Eye (tissue), 1 donor: ENCODE results near the gene VAV3.
"Not testable (repeated sequence)": the region's sequence is repeated elsewhere in the genome, so short reads cannot be mapped to it uniquely, and the experiment has no call there.

Experiments used
- DNase-seq: peaks from one replicate; pipeline ENCODE4 v3.0.0-alpha.2; 2015

Gene VAV3

GRCh38 chr1:107965110-107965991, at the start of gene VAV3:
VAV3 (minus strand) TSS chr1:107965180; CDS start chr1:107964869, 311 bp downstream.
- peak; percentile 93 for DNase-seq

DNA sequence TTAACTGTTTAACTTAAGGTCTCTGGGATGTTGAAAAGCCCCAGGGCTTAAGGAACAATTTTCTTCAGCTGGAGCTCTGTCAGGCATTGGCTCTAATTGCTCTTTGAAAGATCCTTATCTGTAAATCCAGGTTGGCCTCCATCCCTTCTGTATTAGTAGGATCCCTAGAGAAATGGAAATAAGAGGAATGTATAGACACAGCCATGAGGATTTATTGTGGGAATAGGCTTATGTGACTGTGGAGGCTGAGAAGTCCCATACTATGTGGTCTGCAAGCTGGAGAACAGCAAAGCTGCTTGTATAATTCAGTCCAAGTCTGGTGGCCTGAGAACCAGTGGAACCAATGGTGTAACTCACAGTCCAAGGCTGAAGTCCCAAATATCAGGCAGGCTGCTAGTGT, 47.6 kb upstream of the VAV3 start:
- DNase-seq: no peak

- DNase-seq: no peak
Measured at GRCh38 chr1:108011295-108011694, 46.3 kb upstream of the VAV3 start.

DNA sequence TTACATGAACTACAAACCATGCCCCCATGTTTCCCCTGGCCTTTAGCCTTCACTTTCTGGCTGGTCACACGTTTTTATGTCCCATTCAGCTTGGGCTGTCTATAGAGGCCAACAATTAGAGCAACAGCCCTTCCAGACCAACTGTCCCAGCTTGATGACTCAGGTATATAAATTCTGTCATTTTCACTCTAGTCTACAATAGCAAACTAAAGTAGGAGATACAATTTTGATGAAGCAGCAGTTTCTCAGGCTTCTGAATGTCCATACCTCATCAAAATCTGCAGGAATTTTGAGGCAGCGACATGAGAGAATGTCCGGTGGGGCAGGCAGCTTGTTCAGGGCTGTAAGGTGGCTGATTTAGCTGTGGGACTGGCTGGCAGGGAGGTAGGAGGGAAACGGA, 45.6 kb upstream of the VAV3 start:
- DNase-seq: no peak

GRCh38 chr1:108009603-108010195, 44.7 kb upstream of the VAV3 start:
- DNase-seq: no peak

- no peak for DNase-seq
Measured at GRCh38 chr1:108007531-108007930, 42.6 kb upstream of the VAV3 start.

DNA sequence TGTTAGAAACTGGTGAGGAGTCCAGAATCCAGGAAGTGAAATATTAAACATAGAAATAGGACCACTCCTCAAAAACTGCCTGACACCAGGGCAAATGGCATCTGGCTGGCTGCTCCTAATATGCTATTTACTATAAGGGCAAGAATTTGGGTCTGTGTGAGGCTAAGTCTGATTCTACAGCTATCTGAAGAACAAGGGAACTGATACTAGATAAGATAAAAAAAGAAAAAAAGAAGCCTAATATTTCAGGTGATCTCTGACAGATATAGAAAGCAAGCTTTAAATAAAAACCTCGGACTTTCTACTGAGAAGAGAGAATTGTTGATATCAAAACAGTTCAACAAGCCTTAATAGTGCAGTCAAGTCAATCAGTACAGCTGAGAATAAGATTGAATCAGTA, 42.1 kb upstream of the VAV3 start:
- no peak for DNase-seq

DNA sequence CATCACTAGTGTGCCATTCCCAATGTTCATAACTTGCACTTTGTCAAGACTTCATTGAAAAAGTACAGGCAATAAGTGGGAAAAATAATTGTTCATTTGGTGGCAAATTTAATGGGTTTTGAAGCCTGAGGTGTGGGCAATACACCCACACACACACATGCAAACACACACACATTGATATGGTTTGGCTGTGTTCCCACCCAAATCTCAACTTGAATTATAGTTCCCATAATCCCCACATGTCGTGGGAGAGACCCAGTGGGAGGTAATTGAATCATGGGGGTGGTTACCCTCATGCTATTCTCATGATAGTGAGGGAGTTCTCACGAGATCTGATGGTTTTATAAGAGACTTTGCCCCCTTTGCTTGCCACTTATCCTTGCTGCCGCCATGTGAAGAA, 39.9 kb upstream of the VAV3 start:
- DNase-seq: not testable (repeated sequence)

- peak; percentile 67 for DNase-seq
Measured at GRCh38 chr1:108000620-108001111, 35.7 kb upstream of the VAV3 start.

DNA sequence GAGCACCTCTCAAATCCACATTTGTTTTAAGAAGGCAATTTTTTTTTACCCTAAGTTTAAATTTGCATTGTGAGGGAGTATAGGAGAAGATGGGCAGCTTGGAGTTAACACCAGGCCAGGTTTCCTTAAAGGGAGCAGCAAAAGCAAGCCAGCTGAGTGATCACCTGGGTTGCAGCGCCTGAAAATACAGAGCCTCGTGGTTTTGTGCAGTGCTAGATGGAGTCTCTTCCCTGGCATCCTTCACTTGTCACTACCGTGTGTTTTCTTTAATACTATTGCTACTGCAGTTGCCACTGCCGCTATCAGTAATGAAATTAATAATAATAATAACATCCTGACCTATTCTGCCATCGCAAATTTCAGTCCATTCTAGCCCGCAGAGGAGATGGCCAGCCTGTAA, 35.2 kb upstream of the VAV3 start:
- no peak for DNase-seq

DNA sequence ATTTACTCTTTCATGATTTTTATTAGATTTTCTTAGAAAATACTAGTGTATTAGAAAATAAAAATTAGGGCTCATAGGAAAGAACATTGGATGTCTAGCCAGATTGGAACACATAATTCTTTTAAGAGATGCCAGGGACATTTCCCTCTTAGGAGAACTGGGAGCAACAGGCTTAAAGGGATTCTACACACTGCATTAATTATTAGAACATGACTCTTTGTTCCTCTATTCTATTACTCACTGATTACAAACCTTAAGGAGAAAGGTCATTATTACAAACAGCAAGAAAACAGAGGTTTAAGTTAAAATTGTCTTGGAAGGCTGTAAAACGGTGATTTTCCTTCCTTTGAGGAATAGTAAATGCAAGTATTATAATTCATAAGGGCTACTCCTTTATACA, 32.9 kb upstream of the VAV3 start:
- DNase-seq: no peak

DNA sequence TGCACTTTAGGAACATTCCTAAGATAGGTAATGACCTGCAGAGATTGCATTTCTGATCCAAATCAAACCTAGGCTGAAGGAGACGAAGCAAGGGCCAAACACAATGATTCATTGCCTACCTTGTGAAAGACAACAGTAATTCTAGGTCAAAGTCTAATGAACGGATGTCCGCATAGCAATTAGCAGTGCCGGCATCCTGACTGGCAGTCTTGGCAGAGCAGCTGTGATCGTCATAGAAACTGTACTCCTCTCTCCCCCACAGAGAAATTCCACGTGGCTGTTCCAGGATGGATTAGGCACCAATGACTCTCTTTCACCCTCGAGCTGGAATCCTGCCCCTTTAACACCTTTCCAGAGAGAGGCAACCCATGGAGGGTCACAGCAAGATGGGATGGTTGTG, 28.9 kb upstream of the VAV3 start:
- peak; percentile 47 for DNase-seq

- no peak for DNase-seq
Measured at GRCh38 chr1:107992347-107992746, 27.4 kb upstream of the VAV3 start.

- DNase-seq: no peak
Measured at GRCh38 chr1:107991371-107992066, 26.5 kb upstream of the VAV3 start.

- no peak for DNase-seq
Measured at GRCh38 chr1:107990606-107991005, 25.6 kb upstream of the VAV3 start.

DNA sequence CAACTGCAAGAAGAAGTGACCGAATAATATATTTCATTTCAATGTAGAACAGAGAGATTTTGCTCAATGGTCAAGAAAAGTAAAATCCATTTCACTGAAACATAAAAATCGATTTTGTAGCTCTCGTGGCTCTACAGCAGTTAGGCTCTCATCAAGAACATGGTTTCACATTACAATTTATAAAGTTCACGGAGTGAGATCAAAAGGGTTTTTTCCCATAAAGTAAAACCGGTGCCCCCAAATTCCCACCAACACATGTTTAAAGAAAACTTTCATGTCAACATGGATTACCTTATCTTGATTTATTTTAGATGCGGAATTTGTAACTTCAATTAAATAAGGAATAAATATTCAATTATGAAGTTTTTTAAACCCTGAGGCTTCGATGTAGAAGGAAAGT, 16.3 kb upstream of the VAV3 start:
- DNase-seq: no peak

- DNase-seq: no peak
Measured at GRCh38 chr1:107979926-107980325, 14.9 kb upstream of the VAV3 start.

DNA sequence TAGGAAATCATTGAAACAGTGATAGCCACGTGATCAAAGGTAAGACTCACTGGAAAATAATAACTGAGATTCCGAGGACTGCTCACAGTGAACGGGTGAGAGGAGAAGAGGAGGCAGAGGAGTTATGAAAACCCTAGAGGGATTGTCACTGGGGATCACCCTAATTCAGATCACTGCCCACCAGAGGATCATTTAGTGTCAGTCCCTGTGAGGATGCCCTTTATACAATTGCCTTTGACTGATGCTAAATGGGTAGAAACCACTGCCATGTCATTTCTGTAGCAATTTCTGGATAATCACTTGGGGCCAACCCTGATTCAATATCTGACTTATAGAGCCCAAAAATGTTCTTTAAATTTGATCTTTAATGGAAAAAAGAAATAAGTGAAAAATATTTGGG, 14.1 kb upstream of the VAV3 start:
- no peak for DNase-seq

- peak; percentile 82 for DNase-seq
Measured at GRCh38 chr1:107976836-107977235, 11.9 kb upstream of the VAV3 start.

DNA sequence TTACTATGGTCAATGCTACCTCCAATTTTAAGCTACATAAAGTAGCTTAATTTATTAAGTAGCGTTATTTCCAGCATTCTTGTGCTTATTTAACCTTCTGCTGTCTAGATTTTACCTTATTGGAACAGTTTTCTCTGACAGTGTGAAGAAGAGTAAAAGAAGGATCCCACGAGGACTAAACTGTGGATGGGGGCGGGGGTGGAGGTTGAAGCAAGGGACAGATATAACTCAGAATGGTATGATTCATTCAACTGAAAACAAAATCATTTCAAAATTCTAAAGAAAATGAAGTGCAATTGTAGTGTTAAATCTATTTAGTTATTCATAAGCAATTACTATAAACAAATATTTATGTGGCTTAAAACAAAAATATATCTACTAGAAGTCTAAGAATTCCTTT, 11.5 kb upstream of the VAV3 start:
- DNase-seq: no peak

DNA sequence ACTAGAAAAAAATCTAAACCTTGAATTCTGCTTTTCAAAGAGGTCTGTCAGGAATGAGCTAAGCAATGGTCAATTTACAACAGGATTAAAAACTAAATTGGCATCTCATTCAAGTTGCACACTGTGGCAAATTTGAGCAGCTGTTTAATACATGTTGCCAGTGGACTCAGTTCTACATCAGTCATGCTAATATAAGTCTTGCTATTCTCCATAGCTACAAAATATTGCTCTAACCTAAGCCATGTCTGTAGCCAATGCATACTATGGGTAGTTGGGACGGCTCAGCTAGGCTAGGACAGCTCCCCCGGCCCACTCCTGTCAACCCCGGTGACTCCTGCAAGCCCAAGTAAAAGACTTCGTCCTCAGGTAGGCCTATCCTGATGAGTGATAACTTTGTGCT, 10.9 kb upstream of the VAV3 start:
- DNase-seq: no peak

GRCh38 chr1:107974090-107974489, 9.1 kb upstream of the VAV3 start:
- no peak for DNase-seq

- no peak for DNase-seq
Measured at GRCh38 chr1:107972391-107973180, 7.6 kb upstream of the VAV3 start.
